NCI-H2081 treated with DMSO at 0.1 percent for 48 hours (cell line): Measurements from ENCODE around the gene VPS8.
"Not testable (repeated sequence)": the region's sequence is repeated elsewhere in the genome, so short reads cannot be mapped to it uniquely, and the experiment has no call there.

Experiments used
- DNase-seq: peaks from one replicate; lab custom pipeline; 2025; lab: John Stamatoyannopoulos, UW

Gene VPS8

DNA sequence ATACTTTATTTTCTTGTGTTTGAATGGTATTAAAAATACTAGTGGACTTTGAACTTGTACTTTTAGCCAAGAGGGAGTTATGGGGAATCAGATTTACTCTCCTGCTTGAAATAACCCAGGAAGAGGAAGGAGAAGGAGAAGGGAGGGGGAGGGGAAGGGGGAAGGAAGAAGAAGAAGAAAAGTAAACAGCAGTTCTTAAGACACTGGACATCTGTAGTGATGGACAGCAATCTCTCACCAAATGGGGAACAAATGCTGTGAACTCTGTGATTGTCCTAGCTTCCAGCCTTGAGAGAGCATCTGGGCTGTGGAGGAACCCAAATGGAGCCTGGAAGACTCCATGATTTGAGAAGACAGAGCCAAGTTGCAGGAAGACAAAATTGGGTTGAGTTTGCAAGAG, 52.0 kb downstream of the VPS8 start:
- no peak for DNase-seq

DNA sequence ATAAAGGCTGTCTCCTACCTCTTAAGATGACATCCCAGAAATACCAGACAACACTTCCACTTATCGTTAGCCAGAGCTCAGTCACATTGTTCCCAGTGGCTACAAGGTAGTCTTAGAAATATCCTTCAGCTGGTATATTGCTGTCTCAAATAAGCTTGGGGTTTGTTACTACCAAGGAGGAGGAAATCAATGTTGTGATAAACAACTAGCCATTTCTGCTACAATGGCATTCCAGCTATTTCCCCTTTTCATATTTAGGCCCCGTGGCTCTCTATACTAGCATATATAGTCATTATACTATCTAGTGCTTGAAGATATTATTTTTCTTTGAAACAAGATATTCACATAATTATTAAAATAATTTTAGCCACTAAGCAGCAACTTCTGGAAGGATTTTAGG, 56.5 kb downstream of the VPS8 start:
- DNase-seq, result no peak

DNA sequence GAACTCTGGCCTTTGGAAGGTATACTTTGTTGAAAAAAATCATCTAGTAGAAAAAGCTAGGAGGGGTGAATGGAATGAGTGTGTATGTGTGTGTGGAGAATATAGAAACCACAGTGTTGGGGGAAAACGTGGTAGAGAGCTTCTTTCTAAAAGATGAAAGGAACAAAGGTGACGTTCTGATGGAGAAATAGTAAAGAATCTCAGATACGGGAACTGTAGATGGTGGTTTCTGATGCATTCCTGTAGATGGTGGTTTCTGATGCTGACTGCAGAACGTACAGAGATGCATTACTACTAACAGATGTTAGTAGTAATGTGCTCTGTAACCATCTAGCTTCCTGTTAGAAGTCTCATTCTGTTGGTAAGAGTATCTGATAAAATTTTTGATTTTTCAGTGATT, 60.2 kb downstream of the VPS8 start:
- DNase-seq, result no peak

DNA sequence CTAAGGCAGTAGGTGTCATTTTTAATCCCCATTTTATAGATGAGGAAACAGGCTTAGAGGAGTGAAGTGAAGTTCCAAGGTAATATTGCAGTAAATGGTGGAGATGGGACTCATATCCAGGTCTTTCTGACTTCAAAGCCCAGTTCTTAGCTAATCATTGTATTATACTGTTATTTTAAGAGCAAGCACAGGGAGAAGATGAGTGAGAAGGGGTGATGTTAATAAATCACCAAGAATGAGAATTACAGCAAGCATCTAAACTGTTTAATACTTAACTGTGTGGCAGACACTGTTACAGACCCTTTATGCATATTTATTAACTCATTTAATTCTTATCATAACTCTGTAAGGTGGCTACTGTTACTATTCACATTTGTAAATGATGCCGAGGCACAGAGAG, 61.2 kb downstream of the VPS8 start:
- DNase-seq, result no peak

DNA sequence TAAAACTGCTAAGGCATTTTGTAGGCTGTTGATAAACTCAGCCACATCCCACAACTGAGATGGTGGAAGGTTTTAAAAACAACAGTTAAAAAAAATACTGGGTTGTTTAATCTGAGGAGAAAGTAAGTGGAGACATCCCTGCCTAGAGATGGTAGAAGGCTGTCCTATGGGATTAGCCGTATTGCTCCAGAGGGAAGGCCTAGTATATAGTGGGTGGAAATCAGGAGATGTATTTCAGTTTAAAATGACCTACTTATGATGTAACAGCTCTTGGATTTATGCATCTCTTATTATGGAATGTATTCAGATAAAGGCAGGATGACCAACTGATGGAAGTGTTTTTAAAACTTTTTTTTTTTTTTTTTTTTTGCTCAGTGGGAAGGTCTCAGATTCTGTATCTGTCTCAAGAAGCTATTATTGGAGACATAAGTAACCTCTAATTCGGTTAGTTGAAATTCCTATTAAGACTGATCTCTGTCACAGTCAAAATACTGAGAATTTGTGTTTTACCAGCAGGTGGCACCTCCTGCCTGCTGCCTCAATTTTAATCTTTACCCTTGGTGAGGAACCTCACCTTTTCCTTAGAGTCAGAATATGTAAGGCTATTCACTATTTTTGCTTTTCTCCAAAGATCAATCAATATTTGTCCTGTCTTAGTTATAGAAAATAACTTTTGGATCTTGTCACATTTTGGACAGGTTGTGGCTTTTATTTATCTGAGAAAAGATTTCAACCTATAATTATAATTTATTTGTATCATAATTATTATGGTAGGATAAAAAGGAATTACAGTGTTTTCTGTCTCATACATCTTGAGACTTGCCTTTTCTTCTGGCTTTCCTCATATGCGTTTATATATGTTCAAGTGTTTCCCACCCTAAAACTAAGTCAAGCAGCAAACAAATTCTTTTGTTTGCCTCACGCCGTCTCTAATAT, 63.0 kb downstream of the VPS8 start:
- no peak for DNase-seq

DNA sequence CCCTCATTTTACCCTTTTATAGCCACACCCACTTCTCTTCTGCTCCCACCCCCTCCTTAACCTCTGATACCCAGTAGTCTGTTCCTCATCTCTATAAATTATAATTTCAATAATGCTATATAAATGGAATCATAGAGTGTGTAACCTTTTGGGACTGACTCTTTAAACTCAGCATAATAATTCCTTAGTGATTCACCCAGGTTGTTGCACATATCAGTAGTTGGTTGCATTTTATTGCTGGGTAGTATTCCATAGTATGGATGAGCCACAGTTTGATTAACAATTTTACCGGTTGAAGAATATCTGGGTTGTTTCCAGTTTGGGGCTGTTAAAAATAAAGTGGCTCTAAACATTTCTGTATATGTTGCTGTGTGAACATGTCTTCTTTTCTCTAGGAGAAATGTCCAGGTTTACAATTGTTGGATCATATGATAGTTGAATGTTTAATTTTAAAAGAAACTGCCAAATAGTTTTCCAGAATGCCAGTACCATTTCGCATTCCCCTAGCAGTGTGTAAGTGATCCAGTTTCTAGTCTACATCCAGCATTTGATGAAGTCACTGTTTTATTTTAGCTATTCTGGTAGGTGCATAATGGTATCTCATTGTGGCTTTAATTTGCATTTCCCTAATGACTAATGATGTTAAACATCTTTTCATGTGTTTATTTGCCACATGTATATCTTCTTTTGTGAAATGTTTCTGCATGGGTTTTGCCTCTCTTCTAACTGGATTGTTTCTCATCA, 68.5 kb downstream of the VPS8 start:
- DNase-seq, result no peak

DNA sequence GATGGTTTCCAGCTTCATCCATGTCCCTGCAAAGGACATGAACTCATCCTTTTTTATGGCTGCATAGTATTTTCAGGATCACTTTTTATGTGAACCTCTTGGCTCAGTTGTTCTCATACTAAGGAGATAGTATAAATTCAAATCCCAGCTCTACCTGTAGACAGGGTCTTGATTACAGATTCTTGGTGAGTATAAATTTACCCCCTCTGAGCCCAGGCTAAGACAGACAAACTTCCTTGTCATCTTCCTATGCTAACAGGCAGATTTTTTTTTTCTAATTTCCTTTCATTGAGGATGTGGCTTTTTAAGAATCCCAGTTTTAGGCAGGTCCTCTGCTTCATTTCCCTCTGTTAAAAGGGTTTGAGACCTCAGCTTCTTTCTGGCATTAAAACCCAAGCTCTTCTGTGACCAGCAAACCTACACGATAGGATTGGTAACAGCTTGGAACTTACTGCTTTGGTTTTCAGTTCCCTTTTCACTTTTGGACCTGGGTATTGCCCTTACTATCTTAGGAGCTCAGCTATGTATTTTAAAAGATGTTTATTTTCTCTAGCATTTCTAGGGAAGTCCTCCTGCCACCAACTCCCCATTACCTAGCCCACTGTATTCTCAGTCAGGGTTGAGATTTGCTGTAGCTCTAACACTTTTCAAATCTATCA, 72.5 kb downstream of the VPS8 start:
- DNase-seq, result no peak

DNA sequence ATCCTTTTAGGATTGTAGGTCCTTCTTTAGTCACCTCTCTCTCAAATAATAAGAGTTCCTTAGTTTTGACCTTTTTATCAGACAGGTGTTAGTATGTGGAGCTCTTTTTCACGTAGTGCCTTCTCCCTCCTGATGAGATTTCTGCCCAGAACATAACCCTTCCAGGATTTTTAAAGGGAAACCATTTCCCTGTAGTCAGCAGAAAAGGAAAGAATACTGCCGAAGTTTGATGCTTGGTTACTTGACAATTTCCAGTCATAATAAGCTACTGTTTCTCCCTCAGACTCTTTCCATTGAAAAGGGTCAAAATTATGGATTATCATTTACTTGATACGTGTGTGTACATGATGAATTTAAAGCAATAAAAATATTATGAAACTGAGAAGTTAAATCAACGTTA, 73.1 kb downstream of the VPS8 start:
- no peak for DNase-seq

DNA sequence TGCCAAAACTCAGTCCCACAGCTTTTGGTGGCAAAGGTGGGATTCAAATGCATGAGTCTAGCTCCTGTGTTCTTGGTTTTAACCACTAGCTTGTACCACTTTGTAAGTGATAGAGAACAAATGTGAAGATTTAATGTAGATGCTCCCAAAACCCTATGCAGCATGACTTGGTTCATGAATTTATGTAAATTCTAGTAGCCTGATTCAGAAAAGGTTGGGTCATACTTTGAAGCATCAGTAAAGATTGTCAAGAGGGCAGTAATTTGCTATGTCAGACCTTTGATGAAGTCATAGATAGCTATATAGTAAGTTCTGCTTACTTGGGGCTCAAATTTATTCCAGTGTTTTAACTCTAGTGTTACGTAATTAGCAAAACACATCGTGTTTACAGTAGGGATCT, 75.6 kb downstream of the VPS8 start:
- no peak for DNase-seq

DNA sequence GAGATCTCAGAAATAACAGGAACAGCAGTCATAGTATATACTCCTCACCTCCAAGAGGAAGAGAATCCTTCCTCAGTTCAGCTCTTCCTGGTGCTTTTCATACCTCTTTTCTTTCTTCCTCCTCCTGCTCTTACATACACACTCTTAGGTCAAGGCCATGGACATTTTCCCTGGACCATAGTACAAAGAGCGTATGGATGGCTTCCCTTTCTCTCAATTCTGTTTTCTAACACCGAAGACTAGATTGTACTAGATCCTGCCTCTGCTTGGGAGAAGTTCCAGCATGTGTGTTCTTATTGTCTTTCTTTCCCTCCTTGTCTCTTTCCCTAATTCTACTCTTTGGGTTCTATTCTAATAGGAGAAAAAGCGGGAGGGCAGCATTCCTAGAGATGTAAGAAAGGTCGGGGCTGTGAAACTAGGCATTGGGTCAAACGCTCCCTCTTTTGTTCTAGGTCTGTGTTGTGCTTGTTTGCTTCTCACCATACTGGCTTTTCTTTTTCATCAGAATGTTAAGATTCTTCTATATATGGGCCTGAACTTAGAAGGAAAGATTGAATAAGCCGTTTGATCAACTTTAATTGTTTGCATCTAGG, 77.4 kb downstream of the VPS8 start:
- no peak for DNase-seq

DNA sequence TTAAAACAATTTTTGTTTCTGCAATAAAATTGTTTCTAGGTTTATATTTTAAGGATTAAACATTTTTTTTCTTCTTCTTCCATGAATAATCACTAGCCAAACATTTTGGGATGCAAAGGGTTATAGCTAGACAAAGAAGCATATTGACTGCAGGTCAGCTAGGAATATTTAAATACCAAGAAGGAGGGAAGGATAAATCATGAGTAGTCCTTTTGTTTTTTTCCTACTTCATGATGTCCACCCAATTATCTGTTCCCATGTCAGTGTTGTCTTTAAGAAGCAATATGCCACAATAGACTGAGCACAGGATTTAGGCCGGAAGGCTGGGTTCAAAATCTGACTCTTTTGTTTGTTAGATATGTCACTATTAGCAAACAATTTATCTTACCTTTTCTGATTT, 82.1 kb downstream of the VPS8 start:
- no peak for DNase-seq

DNA sequence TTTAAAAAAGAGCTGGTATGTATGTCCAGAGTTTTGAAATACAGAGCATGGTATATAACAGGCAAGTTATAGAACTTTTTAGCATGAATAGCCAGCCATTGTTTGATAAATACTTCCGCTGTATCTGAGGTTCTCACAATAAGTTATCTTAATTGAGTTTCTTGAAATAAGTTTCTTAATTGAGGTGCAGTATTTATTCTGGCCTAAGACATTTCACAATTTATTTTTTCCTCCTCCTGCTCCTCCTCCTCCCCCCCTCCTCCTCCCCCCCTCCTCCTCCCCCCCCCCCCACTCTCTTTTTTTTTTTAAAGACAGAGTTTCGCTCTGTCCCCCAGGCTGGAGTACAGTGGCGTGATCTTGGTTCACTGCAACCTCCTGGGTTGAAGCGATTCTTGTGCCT, 83.4 kb downstream of the VPS8 start:
- no peak for DNase-seq

DNA sequence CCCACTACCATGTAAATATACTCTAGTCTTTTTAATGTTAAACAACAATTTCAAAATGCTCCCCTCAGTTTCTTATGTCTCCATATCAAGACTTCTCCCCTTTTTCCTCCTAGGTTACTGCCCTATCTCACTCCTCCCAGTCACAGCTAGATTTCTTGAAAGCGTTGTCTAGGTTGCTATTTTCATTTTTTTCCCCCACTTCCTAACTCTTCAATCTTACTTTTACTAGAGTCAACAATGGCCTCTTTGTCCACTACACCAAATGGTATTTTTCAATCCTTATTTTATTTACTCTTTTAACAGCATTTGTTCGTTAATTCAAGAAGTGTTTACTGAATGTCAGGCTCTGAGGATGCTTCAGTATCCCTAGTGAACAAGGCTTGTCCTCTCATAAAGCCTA, 84.4 kb downstream of the VPS8 start:
- DNase-seq, result no peak

DNA sequence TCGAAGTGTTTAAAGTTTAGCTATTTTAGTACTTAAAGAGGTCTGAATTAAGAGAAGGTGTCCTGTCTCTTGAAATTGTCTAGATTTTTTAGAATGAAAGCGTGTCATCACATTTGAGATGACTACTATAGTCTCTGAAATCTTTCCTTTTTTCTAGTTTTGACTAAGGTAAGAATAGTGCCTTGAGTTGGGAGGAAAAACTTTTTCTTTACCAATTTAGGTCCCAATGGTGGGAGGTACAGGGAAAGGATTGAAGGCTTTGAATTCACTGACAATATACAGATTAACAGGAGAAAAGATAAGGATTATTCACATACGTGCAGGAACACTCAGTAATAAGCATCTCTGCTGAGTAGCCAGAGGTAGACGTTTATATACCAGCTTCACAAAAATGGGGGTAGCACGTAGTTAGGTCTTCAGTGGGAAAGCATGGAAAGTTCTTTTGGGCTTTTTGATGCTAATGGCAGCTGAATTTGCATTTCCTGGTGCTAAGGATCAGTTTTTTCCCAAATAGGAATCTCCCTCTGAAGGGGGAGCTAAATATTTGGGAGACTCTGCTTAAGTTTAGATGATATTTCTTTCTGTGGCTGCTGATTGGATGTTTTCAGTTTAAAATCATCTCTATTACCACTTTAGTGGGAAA, 88.1 kb downstream of the VPS8 start:
- DNase-seq, result no peak

DNA sequence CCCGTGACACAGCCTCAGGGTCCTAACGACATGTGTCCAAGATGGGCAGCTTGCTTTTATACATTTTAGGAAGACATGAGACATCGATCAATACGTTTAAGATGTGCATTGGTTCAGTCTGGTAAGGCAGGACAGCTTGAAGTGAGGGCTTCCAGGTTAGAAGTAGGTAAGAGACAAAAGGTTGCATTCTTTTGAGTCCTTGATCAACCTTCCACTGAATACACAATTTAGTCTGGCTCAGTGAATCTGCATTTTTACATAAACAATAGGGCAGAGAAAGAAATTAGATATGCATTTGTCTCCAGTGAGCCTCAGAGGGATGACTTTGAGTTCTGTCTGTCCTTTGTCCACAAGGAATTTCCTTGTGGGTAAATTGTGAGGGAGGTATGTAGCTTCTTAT, 95.1 kb downstream of the VPS8 start:
- not testable (repeated sequence) for DNase-seq

DNA sequence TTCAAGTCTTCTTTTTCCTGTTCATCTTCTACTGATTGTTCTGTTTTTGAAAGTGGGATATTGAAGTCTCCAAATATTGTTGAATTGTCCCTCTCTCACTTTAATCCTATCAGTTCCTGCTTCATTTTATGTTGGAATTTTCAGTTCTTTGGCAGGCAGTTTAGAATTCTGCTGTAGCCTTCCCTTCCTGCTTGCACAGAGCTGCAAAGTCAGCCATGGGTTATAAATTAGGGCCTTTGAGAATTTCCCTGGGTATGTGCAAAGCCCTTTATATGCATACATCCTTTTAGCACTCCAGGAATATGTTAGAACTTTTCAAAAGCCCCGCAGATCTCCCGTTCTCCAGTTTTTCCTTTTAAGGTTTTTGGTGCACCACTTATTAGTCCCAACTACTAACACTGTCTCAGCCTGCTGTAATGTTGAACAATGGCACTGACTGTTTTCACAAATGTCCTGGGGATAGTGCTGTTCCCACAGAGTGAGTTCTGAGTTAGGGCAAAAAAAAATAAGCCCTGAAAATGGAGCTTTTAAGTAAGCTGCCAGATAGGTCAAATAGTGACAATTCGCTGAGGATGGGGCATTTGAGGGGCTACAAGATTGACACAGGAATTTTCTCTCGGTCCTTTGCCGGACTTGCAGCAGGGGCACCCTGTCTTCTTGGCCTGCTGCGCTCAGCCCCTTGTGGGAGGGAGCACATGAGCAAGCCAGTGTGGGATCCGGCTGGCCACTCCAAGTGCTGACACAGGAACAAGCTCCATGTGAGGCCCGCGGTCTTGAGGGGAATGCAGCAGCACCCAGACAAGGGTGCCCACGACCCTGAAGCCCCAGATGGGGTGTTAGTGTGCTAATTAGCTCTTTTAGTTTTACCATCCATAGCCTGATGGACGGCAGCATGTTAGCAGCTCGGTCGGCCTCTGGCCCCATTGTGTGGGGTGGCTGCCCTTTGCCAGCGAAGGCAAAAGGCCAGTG, 96.0 kb downstream of the VPS8 start:
- DNase-seq, result no peak

DNA sequence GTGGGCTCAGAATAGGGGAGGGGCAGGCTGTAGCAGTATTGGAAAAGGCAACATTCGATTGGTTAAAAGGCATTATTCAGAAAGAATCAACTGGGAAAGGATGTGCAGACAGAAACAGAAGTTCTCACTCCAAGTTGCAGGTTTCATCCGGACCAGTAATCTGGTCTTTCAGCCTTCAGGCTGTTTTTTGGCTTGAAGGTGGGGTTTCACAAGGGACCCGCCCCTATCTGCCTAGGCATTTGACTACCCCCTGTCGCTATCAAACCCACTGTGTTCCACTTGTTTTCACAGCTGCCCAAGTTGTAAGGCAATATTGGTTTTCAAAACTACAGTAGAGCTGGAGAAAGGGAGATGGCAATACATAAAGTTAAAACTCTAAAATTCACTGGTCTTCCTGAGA, 96.9 kb downstream of the VPS8 start:
- no peak for DNase-seq

DNA sequence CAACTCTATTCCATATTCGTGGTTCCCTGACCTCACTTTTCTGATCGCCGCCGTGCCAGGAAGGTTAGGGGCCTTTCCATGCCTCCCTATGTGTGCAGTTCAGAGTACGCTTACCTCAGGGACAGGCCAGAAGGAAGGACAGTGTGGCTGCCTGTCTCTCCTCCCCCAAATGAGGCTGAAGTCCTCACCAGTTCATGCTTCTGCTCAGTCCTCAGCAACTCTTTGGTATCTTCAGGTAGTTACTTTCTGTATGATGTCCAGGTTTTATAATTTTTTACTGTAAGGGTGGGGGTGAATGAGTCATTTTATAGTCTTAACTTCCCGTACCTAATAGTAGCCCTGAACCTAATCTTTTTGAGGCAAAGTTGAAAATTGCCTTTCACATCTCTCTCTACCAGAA, 98.7 kb downstream of the VPS8 start:
- DNase-seq, result no peak

DNA sequence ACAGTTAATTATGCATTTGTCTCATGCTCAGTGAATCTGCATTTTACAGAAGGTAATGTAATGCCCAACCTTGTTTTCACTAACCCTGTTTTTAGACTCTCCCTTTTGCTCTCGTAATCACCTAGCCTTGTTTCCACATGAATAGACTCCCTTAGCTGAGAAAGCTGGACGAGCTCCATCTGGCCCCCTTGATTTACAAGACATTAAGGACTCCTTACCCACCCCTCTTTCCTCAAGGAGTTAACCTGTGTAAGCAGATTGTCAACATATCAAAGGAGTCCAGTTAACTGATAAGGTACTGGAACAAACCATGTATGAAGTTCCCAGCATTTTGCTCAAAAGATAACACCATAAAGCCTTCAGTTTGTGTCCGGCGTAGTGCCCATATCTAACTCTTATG, 99.6 kb downstream of the VPS8 start:
- no peak for DNase-seq

DNA sequence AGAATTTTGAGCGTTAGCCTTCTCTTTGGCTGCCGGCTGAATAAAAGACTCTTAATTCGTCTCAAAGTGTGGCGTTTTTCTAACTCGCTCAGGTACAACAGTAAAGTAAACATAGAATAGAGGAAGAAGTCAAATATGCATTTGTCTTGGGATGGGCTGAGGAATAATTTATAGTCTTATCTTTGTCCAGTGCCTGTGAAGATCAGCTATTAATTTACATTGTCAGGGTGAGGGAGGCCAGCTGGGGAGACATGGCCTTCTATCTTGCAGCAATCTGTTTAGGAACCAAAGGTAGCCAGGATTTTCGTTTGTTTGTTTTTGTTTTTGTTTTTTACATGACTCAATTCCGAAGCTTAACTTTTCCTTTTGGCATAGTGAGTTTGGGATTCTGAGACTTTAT, 100.2 kb downstream of the VPS8 start:
- no peak for DNase-seq

DNA sequence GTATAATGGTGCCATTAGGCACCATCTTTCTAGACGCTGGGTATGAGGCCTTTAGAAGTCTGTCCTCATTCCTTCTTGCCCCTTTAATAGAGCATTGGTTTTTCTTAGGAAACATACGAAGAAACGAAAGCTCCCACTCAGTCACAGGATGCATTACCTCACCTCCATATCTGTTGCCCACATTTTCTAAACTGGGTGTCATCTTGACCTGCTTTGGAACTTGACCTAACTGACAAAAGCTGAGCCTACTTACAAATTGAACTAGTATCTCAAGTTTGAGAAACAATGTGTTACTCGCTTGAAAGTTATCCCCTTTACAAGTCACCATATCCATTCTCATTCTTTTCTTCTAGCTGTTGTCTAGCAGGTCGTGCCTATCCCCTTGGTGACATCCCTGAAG, 102.7 kb downstream of the VPS8 start:
- DNase-seq, result no peak
